DOHH2 (cell line): ENCODE data around the gene ST8SIA6.

Source experiments
- EZH2phosphoT487 ChIP-seq: fragments of 200-600 bp; sonication (generic); IDR thresholded peaks from 2 replicates; pipeline ENCODE4 v1.6.1; 2017; ENCODE audit warnings: borderline replicate concordance, mild to moderate bottlenecking, antibody characterized with exemption, low read length, moderate library complexity, mixed read lengths
- TF ChIP-seq, protein P1 (sequence below): fragments of 200-600 bp; sonication (generic); IDR thresholded peaks from one replicate; pipeline ENCODE4 v1.5.1; 2014; ENCODE audit warnings: antibody characterized with exemption, mild to moderate bottlenecking, low read depth, low read length; ENCODE audit not compliant: poor library complexity, severe bottlenecking

DNA sequence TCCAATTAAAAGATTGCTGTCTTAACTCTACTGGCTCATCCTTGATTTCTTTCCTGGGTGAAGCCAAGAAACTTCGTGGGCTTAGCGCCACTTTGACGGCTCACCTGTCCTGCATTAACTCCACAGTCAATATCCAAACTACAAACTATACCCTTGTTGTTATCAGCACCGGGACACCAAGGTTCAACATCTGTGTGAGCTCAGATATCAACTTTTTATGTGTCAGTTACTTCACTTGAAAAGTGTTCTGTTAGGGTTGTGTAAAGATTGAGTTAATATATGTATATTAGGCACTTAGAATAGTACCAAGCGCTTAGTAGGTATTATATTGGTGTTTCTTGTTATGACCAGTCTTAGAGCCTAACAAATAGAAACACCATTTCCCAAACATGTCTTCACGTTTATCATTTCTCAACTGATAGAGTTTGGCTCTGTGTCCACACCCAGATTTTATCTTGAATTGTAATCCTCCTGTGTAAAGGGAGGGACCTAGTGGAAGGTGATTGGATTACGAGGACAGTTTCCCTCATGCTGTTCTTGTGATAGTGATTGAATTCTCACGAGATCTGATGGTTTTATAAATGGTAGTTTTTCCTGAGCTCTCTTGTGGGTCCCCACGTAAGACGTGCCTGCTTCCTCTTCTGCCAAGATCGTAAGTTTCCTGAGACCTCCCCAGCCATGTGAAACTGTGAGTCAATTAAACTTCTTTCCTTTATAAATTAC lies 19.0 kb upstream of the ST8SIA6 start:
- no peak for TF ChIP-seq EZH2phosphoT487
- TF ChIP-seq, protein P1, sequence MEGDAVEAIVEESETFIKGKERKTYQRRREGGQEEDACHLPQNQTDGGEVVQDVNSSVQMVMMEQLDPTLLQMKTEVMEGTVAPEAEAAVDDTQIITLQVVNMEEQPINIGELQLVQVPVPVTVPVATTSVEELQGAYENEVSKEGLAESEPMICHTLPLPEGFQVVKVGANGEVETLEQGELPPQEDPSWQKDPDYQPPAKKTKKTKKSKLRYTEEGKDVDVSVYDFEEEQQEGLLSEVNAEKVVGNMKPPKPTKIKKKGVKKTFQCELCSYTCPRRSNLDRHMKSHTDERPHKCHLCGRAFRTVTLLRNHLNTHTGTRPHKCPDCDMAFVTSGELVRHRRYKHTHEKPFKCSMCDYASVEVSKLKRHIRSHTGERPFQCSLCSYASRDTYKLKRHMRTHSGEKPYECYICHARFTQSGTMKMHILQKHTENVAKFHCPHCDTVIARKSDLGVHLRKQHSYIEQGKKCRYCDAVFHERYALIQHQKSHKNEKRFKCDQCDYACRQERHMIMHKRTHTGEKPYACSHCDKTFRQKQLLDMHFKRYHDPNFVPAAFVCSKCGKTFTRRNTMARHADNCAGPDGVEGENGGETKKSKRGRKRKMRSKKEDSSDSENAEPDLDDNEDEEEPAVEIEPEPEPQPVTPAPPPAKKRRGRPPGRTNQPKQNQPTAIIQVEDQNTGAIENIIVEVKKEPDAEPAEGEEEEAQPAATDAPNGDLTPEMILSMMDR: no peak
